Measurements from ENCODE around the gene LOXL4.
"Not testable (repeated sequence)": the region's sequence is repeated elsewhere in the genome, so short reads cannot be mapped to it uniquely, and the experiment has no call there.

Gene LOXL4

DNA sequence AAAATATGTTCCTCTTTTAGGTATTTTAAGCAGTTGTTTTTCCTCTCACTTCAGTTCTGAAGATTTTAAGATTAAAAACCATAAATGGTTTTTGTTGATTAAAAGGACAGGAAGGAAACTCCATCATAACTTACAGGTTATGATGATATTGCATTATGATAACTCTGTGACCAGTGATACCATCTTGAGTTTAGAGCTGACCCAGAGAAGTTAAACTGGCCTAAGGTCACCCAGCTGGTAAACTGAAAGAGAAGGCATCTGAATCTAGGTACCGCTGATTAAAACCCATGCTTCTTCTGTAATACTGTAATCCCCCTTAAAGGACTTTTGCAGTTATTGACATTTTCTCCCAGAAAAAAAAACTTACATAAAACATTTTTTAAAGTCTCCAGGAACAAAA is 29.6 kb downstream of the LOXL4 start:
- DNase-seq = no peak

DNA sequence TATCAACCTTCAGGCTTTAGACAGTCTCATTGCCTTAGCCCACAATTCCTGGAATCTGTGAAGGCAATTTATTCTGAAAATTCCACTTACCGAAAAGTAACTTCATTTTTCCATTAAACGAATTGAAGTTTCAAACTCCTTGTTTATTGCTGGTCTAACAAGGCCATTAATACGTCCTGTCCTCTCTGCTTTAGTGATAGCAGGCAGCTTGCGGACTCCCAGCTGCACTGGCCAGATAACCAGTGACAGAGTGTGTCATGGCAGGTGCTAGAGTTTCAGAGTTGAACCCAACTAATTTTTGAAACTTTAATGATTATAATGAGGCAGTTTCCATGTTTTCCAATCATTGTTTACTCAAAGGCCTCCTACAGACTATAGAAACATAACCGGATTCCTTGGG is 31.1 kb downstream of the LOXL4 start:
- DNase-seq = no peak

DNA sequence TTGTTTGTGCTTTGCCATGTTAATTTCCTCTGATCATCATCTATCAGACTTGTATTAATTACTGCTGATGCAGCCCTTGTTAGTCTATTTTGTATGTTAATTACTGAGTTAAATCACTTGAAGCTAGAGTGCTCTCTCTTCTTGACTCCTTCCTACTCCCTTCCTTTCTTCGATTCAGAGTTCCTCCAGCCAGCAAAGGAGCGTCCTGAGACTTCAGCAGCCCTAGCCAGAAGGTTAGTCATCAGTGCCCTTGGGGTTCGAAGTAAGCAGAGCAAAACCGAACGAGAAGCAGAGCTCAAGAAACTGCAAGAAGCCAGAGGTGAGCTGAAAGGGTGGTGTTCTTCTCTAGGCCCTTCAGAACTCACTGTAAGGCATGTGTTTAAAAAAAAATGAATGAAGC is 32.1 kb downstream of the LOXL4 start:
- no peak for DNase-seq

DNA sequence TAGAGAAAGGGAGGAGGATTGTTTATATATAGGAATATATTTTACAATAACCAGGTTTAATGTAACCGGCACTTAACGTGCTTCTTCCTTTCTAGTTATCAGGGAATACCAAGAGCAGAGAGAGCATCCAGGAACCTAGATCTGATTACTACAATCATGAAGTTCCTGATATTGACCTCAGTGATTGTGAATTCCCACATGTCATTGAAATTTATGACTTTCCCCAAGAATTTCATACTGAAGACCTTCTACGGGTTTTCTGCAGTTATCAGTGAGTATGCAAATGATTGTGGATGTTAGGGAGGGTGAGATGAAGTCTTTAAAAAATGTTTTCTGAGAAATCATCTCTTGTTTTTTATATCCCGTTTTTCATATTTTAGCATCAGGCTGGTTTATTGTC is 36.6 kb downstream of the LOXL4 start:
- DNase-seq = no peak

DNA sequence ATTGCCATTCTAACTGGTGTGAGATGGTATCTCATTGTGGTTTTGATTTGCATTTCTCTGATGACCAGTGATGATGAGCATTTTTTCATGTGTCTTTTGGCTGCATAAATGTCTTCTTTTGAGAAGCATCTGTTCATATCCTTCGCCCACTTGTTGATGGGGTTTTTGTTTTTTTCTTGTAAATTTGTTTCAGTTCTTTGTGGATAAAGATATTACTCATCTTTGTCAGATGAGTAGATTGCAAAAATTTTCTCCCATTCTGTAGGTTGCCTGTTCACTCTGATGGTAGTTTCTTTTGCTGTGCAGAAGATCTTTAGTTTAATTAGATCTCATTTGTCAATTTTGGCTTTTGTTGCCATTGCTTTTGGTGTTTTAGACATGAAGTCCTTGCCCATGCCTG is 39.7 kb downstream of the LOXL4 start:
- not testable (repeated sequence) for DNase-seq

DNA sequence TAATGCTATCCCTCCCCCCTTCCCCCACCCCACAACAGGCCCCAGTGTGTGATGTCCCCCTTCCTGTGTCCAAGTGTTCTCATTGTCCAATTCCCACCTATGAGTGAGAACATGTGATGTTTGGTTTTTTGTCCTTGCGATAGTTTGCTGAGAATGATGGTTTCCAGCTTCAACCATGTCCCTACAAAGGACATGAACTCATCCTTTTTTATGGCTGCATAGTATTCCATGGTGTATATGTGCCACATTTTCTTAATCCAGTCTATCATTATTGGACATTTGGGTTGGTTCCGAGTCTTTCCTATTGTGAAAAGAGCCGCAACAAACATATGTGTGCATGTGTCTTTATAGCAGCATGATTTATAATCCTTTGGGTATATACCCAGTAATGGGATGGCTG is 40.3 kb downstream of the LOXL4 start:
- not testable (repeated sequence) for DNase-seq

DNA sequence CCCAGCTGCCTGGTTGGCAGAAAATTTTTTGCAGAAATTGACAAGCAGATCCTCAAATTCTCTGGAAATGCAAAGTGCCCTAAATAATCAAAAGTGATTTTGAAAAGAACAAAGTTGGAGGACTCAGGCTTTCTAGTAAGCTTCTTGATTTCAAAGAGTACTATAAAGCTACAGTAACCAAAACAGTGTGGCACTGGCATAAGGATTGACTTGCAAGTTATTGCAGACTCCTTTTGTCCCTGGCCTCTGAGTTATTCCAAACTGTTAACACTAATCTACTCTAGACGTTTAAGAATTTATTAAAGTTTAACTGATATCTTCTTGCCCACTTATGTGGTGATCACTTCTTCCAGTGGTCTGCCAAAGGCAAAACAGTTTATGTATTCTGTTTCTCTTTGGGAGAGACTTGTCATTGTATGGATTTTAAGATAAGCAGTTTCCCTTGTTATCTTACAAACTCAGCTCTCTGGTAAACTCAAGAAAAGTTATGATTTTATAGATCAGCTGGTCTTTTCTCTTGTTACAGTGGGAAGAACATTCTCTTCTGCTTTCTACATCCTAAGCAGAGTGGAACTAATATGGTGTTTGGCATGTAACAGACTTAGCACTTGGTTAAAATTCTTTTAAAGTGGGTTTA is 41.4 kb downstream of the LOXL4 start:
- DNase-seq = no peak

DNA sequence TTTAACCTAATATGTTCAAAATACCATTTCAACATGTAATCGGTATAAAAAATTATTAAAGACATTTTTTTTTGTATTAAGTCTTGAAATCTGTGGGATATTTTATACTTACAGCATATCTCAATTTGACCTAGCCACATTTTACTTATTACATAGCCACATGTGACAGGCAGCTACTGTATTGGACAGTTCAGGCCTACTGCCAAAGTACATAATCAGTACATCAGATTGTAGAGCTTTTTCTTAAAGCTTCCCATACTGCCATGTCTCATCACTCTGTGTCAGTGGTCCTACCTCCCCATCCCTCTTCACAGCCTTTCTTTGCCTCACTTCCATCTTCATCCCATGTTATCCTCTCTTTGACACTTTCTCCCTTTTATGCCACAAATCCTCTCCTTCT is 43.0 kb downstream of the LOXL4 start:
- no peak for DNase-seq

DNA sequence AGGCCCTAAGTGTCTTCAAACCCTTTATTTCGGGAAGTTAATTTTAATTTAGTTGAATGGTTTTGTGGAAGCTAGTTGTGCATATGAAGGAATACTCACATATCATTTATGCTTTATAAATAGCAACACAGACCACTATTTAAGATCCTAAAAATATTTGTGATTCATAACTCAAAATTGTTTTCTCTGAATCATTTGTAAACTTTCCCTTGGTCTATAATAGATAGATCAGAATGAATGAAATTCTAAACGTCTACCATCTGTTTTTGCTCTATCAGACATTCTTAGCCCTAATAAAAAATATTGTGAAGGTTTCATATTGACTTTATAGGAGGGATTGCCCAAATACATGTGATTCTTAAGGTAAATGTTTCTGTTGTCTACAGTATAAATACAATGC is 43.5 kb downstream of the LOXL4 start:
- no peak for DNase-seq

DNA sequence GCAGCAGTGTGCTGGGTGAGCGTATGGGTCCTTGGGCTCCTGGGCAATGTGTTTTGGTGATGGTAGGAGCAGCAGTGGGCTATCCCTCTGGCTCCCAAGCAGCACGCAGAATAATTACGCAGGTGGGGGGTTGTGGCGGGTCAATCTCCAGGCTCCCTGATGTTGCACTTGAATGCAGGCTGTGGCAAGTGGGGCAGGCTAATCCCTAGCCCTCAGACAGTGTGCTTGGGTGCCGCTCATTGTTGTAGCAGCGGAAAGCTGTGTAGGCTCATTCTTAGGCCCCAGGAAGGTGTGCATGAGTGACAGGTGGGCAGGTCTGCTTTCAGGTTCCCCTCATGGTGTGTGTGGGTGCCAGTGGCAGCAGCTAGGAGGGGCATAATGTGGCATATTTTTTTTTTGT is 44.1 kb downstream of the LOXL4 start:
- no peak for DNase-seq

DNA sequence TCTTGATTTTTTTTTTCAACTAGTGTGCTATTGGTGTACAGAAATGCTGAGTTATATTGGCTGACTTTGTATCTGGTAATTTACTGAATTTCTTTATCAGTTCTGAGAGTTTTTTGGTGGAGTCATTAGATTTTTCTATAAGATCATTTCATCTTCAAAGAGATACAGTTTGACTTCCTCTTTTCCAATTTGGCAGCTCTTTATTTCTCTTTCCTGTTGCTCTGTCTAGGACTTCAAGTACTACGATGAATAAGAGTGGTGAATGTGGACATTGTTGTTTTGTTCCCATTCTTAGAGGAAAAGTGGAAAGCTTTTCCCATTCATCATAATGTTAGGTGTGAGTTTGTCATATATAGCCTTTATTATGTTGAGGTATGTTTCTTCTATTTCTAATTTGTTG is 50.2 kb downstream of the LOXL4 start:
- no peak for DNase-seq

DNA sequence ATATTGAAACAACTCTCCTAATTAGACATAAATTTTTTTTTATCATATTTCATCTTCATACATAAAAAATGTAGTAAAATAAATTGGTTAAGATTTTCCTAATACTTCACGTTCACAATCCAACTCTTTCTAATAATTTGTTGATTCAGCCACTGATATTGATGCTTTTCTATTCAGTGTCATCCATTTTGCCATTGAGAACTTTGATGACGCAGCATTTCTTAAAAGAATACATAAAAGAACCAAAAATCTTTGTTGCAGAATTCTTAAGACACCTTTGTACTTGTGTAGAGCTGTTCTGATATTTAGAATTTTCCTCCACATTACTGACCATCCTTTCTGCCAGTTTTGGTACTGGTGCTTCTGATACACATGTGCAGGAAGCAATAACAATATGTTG is 52.6 kb downstream of the LOXL4 start:
- no peak for DNase-seq

DNA sequence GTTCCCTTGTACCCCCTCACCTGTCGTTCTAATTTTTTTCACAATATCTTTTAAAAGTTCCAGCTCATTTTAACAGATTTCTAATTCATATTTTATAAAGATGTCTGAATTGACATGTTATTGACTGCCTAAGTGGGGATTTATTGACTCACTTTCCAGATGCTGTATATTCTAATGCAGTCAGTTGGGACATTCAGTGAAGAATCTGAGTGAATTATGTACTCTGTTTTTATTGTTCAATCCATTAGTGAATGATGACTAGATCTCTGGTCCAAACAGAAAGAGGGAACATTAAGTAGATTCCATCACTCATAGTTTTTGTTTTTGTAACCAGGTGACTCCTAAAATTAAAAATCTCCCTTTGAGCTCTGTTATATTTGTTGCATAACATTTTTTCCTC is 54.3 kb downstream of the LOXL4 start:
- DNase-seq = no peak

DNA sequence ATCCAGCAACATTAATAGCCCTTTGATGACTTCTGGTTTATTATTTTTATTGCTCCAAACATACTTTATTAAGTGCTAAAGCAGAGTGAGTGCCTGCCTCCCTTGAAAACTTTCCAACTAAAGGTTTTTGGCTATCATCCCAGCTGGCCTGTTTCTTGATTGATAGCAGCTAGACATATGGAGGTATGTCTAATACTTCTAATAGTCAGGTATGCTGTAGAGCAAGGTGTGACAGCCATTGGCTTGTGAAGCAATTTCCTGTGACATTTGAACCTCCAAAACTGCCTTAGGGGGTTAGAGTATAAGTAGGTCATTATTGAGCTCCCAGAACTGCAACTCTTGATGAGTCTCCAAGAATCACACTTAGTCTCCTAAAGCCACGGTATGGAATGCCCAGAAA is 55.8 kb downstream of the LOXL4 start:
- no peak for DNase-seq

DNA sequence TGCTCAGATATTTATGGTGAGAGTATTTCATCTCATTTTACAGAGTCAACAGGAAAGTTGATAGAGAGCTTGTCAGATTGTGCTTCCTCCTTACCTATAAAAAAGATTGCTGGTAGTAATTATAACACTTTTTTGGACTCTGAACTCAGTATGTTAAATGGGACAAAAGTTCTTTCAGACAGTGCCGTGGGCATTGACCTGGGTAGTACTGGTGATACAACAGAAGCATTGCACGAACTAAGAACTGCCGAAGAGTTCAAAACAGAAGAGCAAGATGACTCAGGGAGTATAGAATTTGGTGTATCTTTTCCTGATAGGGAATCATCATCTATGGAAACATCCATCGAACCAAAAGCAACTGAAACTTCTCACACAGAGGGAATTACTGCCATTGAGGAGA is 58.6 kb downstream of the LOXL4 start:
- no peak for DNase-seq

DNA sequence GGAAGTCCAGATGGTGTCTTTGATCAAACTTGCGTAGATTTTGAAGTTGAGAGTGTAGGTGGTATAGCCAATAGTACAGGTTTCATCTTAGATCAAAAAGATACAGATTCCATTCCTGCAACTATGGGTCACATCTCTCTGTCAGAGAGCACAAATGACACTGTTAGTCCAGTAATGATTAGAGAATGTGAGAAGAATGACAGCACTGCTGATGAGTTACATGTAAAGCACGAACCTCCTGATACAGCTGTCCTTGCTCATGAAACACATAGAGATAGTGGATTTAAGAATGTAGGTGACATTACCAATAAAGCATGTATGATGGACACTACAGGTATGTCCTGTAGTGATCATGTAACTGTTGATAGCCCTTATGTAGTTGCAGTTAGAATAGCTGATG is 59.1 kb downstream of the LOXL4 start:
- DNase-seq = no peak

DNA sequence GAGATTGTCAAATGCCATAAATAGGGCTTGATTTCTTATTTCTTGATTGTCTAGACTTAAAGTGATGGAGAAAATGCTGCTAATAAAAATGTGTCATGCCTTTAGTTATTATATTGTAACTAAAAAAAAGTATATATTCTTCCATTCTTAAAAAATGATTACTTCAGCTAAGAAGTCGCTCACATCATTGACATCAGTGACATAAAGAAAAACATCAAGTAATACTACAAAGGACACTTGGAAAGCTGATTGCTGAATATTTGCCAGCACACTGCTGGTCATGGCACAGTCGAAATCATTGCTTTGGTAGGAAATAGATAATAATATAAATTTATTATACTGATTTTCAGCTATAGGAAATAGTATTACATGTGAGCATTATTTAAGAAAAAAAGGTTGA is 62.6 kb downstream of the LOXL4 start:
- DNase-seq = no peak

DNA sequence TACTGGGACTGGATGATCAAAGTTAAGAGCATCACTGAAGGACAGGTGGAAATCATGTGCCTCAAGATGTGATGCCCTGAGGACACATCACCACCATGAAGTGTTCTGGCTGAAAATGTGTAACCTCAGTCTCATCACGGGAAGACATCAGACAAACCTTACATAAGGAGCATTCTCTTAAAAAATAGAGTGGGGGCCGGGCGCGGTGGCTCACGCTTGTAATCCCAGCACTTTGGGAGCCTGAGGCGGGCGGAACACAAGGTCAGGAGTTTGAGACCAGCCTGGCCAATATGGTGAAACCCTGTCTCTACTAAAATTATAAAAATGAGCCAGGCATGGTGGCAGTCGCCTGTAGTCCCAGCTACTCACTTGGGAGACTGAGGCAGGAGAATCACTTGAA is 65.6 kb downstream of the LOXL4 start:
- no peak for DNase-seq

DNA sequence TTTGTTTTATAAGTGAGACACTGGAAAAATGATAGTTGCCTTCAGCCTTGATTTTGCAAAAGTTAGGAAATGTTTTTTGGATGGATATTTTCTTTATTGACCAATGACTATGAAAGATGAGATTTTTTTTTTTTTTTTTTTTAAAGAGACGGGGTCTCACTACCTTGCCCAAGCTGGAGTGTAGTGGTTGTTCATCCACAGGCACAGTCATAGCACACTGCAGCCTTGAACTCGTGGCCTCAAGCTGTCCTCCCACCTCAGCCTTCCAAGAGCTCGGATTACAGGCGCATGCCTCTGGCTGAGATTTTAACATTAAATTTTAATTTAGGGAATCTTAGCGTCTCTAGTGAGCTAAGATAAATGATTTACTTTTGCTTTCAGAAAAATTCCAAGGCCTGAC is 66.2 kb downstream of the LOXL4 start:
- no peak for DNase-seq
